Muscle of arm (tissue), 14 donors: ENCODE data around the gene CYP46A1. TPM values are rescaled to one million over a fixed set of nuclear protein-coding genes. Genes with fewer than 3 reads are reported as not detected.
A peak's percentile ranks its signal among the peaks of the same experiment; 100 is the strongest.
"Not testable (repeated sequence)": the region's sequence is repeated elsewhere in the genome, so short reads cannot be mapped to it uniquely, and the experiment has no call there.

ENCODE experiments used
- DNase-seq: peaks from one replicate; pipeline ENCODE4 v3.0.0-alpha.2; 2013
- long read RNA-seq, 11 donors: transcript quantifications; one replicate each; lab custom pipeline, GENCODE V29; 2026
- polyA plus RNA-seq, 12 donors: library from polyadenylated mRNA; unstranded; fragments of 120-200 nt; gene quantifications; one replicate each; pipeline ENCODE4 v1.2.1, GENCODE V29; 2013; ENCODE audit not compliant: insufficient read length in 12 of 12

CYP46A1 gene
- polyA plus RNA-seq, result 1 to 10 TPM in 11 of 12 donors, not detected in 1; 1.9 to 6.5 (median 3.1) TPM
- long read RNA-seq, donor 1, result 0 reads
- long read RNA-seq, donor 2, result 0 reads
- long read RNA-seq, donor 3, result 0 reads
- long read RNA-seq, donor 4, result 0 reads
- long read RNA-seq, donor 5, partial matches to known transcripts, result 0 of 1 reads
- long read RNA-seq, donor 5, other reads (novel, unspliced or antisense), result 0 of 1 reads
- long read RNA-seq, donor 6, result 0 reads
- long read RNA-seq, donor 7, partial matches to known transcripts, result 0 of 1 reads
- long read RNA-seq, donor 7, other reads (novel, unspliced or antisense), result 0 of 1 reads
- long read RNA-seq, donor 8, result 0 reads
- long read RNA-seq, donor 9, result 0 reads
- long read RNA-seq, donor 10, partial matches to known transcripts, result 0 of 2 reads
- long read RNA-seq, donor 10, other reads (novel, unspliced or antisense), result 0 of 2 reads
- long read RNA-seq, donor 11, result 0 reads

DNA sequence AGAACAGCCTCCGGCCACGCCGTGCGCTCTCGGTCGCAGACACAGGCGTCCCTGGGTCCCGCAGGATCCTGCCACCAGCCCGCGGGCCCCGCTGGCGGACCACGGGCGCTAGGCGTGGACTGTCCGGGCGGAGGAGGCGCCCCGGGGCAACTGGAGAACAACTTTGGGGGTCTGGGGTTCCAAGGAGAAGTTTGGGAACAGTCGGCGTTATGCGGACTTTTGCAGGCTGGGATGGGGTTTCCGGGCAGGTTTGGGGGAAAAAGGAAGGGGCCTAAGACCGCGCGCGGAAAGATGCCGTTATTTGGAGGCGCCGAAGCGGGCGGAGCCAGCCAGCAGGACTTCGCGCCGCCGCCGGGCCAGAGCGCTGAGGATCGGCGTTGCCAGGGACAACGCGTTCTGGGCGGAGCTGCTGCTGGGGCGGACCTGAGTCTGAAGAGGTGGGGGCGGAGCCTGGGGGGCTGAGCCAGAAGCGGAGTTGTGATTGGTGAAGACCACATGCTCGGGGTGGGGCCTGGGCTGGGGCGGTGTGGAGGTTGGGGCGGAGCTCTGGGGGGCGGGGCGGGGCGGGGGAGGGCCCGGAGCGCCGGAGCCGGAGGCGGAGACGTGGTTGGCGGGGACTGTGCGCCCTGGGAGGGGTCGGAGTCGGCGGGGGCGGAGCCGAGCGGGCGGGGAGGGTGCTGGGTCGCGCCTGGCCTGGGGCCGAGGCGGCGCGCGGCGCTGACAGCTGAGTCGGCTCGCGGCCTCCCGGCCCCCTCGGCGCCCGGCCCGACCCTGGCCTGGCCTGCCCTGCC, at the start of gene CYP46A1:
Gene CYP46A1 (plus strand): TSS at position 680 of the 791 bp plus-strand sequence. CDS start 120 bp downstream, outside the sequence.
- DNase-seq, result peak; percentile 100

- DNase-seq, result no peak
Observed at GRCh38 chr14:99634443-99634842, 49.7 kb upstream of the CYP46A1 start.

DNA sequence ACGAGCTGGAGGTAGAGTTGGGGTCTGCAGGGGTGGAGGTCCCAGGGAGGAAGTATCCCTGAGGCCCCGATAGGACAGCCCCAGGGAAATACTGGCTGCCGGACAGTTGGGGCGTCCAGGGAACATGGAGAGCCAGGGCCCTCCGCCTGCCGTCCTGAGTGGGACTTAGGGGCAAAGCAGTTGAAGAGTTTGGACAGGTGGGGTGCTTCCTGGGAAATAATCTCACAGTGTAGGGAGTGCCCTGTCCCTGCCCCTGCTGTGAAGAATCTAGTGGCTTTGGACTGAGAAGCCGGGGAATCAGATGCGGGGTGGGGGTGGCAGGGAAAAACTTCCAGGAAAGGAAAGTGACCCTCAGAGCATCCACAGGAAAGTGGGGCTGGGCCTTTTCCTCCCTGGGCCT, 49.0 kb upstream of the CYP46A1 start:
- no peak for DNase-seq

DNA sequence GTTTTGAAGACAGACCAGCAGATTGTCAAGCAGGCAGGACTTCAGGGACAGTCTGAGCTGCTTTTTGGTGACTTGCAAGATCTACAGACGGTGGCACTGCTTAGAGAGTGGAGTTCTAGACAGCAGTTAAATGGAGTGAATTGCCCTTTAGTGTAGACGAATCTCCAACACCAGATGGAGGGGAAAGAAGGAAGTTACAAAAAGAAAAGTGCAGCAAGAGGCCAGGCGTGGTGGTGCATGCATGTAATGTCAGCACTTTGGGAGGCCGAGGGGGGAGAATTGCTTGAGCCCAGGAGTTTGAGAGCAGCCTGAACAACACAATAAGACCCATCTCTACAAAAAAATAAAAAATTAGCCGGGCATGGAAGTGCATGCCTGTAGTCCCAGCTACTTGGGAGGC, 47.6 kb upstream of the CYP46A1 start:
- DNase-seq, result no peak

DNA sequence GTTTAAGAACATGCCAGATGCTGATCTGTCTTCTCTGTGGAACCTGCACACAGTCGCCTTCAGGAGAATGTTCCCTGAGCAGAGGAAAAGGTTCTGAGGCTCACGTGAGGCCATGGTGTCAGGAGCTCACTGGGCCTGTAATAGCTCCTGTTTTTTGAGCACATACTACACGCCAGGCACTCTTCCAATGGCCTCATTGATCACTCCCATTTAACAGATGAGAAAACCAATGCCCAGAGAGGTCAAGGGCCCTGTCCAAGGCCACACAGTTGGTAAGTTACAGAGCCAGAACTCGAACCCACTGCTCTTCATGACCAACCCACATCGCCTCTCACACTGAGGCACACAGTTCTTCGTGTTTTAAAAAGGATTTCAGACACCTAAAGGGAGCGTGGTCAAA, 46.5 kb upstream of the CYP46A1 start:
- DNase-seq, result no peak

DNA sequence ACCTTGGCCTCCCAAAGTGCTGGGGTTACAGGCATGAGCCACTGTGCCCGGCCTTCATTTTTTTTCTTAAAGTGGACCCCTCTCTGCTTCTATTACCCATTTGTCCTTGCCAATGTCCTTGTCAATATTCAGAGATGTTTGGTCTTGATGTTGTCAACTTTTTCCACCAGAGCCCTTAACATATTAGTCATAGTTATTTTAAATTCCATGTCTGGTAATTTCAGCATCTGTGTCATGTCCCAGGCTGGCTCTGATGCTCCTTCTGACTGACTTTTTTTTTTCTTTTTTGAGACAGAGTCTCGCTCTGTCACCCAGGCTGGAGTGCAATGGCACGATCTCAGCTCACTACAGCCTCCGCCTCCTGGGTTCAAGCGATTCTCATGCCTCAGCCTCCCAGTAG, 41.3 kb upstream of the CYP46A1 start:
- not testable (repeated sequence) for DNase-seq

GRCh38 chr14:99643343-99643742, 40.8 kb upstream of the CYP46A1 start:
- DNase-seq, result no peak

- no peak for DNase-seq
Observed at GRCh38 chr14:99644035-99644587, 40.0 kb upstream of the CYP46A1 start.

DNA sequence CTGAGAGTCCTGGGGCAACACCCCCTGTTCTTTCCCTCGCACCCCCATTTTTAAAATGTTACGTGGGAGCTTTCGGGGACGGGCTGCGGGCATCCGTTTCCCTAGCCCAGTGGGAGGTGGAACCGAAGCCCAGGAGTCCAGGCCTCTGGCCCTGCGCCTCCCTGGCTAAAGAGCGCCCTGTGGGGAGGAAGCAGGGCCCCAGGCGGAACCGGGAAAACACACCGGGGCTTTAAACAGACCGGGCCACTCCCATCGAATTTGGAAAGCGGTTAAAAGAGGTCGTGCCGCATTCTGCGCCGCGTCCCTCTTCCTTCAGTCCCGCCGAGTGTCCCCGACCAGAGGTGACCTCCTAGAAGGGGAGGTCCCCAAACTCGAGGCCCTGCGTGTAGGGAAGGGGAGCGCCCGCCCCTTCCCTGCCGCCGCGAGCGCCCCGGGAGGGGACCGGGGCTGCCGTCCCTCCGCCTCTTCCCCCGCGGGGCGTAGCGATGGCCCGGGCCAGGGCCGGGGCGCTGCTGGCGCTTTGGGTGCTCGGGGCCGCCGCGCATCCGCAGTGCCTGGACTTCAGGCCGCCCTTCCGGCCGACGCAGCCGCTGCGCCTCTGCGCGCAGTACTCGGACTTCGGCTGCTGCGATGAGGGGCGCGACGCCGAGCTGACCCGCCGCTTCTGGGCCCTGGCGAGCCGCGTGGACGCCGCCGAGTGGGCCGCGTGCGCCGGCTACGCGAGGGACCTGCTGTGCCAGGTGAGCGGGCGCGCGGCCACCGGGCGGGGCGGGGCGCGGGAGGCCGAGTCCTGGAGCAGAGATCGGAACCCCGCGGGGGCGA, 39.2 kb upstream of the CYP46A1 start, which contains the start of gene HHIPL1:
Gene HHIPL1 (plus strand): TSS at position 407 of the 822 bp plus-strand sequence. CDS start 79 bp downstream, at position 486.
- peak; percentile 43 for DNase-seq

DNA sequence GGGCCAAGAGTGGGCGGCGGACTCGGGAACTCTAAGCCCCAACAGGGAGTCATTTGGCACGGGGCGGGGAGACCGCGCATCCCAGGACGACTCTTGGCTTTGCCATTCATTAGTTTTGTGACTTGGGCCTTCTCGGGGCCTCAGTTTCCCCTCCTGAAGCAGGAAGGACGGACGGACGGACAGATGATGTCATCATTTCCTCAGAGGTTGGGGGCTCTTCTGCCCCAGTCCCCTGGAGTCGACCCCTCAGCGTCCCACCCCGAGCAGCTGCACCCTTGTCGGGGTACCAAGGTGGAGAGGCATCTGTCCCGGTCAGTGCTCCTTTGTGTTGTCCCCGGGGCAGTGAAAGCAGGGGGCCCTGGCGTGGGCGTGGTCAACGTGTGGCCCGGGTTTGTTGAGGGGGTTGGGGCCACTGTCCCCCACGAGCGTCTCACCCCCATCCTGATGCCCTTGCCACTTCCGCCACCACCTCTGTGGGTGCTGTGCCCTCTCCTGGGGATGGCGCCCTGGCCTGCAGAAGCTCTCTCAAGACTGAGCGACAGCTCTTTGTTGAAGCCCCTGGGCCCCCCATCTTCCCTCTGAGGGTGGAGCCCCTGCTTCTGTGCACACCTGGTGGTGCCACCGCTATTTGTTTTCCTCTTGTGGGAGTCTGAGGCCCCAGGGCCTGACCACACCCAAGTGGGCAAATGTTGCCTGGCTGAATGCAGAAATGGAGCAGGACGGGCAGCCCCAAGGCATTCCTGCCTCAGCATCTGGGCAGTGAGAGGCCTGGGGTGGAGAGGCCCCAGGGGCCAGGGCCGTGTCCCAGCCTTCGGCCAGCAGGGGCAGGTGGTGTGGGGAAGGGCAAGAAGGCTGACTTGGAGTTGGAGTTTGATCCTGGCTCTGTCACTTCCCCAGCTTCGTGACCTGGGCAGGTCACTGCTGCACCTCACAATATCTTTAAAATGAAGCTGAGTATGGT, 38.3 kb upstream of the CYP46A1 start:
- DNase-seq, result no peak

DNA sequence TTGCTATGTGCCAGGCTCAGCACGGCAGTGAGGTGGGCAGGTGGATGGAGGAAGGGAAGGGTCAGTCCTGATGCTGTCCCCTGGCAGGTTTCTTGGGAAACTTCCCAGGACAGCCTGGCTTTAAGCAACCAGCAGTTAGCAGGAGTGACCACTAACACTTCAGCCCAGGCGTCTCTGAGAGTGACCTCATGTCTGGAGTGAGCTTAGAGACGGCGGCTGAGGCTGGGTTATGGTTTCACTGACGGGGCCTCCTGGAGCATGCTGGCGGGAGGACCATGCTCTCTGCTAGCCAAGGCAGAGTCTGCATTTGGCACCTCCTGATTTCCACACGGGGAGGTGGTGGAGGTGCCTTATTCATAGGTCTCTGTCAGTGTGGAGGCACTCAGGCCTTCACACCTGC, 36.7 kb upstream of the CYP46A1 start:
- no peak for DNase-seq

- DNase-seq, result no peak
Observed at GRCh38 chr14:99648027-99648784, 35.9 kb upstream of the CYP46A1 start.

DNA sequence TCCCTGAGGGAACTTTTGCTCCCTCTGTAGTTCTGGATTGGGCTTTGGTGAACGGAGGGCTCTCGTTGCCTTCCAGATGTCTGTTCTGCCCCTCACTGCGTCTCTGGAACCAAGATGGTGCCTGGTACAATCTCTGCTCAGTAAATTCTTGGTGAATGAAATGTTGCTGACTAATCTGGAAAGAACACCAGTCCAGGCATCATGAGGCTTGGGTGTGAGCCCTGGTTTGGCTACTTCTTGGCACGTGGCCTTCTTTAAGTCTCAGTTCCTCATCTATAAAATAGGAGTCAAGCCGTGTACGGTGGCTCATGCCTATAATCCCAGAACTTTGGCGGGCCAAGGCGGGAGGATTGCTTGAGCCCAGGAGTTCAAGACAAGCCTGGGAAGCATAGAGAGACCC, 34.9 kb upstream of the CYP46A1 start:
- no peak for DNase-seq

DNA sequence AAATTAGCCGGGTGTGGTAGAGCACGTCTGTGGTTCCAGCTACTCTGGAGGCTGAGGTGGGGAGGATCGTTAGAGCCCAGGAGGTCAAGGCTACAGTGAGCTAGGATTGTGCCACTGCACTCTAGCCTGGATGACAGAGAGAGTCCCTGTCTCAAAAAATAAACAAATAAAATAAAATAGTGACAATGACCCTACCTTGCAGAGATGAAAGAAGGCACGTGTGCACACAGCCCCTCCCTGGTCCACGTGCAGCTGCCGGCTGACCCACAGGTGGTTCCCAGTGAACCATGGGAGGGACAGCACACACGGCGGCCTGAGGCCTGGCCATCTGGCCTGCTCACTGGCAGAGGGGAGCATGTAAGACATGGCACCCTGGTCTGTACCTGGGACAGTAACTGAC, 34.5 kb upstream of the CYP46A1 start:
- no peak for DNase-seq

GRCh38 chr14:99650189-99650588, 33.9 kb upstream of the CYP46A1 start:
- no peak for DNase-seq

DNA sequence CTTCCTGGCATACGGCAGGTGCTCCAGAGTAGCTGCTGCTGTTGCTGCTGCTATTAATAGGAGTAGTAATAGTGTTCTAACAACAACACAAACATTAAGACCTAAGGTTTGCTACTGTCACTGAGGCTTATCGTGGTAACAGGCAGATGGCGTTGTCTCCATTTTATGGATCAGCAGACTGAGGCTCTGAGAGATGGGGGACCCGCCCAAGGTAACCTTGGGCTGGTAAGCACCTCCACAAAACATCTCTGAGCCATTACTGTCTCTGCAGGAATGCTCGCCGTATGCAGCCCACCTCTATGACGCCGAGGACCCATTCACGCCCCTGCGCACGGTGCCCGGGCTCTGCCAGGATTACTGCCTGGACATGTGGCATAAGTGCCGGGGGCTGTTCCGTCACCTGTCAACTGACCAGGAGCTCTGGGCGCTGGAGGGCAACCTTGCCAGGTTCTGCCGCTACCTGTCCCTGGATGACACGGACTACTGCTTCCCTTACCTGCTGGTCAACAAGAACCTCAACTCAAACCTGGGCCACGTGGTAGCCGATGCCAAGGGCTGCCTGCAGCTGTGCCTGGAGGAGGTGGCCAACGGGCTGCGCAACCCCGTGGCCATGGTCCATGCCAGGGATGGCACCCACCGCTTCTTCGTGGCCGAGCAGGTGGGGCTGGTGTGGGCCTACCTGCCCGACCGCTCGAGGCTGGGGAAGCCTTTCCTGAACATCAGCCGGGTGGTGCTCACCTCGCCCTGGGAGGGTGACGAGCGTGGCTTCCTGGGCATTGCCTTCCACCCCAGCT, 31.9 kb upstream of the CYP46A1 start:
- no peak for DNase-seq

DNA sequence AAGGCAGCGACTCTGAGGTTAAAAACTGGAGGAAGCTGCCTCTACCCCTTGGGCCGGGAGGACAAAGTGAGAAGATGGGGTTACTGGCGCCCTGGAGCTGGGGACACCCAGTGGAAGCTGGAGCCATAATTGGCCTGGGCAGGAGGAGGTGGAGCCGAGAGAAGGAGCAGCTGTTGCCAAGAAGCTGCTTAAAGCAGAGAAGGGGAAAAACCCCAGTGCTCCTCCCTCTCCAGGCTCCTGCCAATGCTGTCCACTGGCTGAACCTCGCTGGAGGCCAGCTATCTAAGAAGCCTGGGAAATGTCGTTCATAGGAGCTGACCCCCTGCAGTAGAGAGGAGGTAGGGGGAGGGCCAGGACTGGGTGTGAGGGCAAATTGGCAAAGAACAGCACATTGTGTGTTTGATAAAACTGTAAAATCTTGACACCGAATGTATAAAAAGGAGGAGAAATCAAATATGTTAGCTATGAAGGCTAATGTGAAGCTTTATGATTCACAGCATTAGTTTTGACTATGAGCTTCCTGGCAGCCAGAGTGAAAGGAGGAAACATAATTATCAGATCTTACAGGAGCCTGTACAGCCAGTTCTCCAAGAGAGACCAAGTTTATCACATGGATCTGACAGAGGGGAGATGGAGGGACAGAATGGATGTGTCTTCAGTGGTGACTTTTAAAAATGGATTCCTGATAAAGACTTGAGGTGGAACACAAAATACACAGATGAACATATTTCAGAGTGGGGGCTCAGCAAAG, 29.7 kb upstream of the CYP46A1 start:
- DNase-seq, result peak; percentile 67

DNA sequence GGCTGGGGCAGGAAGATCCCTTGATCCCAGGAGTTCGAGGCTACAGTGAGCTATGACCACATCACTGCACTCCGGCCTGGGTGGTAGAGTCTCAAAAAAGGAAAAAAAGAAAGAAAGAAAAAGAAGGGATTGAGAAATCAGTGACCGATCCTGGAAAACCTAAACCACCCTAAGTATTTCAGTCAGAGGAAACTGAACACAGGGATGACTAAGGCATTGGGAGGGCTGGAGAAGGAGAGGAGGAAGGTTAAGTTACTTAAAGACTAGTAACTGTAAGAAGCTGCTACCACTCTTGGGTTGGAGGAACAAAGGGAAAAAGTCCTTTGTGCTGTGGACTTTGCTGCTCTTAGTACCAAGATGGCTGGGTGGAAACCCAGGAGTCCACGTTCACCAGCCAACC, 28.6 kb upstream of the CYP46A1 start:
- no peak for DNase-seq
